ENCODE measurements around the gene DCAKD. TPM values are rescaled to one million over a fixed set of nuclear protein-coding genes. Genes with fewer than 3 reads are reported as not detected.

The DCAKD gene
- total RNA-seq, 1 donor from 2014 or later, result 5.0 TPM

- H3K27ac ChIP-seq, result no peak overlapping the region
- intact Hi-C loops (cut with DNase I), result no loop called here
- no peaks in the 10 kb centered on the region for H3K9me3 ChIP-seq
These were observed 53.5 kb downstream of the DCAKD start for GRCh38 chr17:44997733-44998520.

GRCh38 chr17:44996304-44996703, 55.1 kb downstream of the DCAKD start:
- no peak overlapping the region for H3K27ac ChIP-seq
- H3K36me3 ChIP-seq, result no peaks in the 10 kb centered on the region
- no peak for DNase-seq (ENCODE audit: low spot score in 2 of 2)
- no peaks in the 10 kb centered on the region for H3K9me3 ChIP-seq
- no peaks in the 10 kb centered on the region for H3K27me3 ChIP-seq
- no peak overlapping the region for H3K4me3 ChIP-seq
- H3K4me1 ChIP-seq, result no peaks in the 10 kb centered on the region
- intact Hi-C loops (cut with DNase I), result no loop called here
- no peak for TF ChIP-seq CTCF (IDR thresholded peaks at IDR 0.05)

More at GRCh38 chr17:44997733-44998520, 53.5 kb downstream of the DCAKD start:
- no peak for TF ChIP-seq CTCF (IDR thresholded peaks at IDR 0.05)
- no peaks in the 10 kb centered on the region for H3K36me3 ChIP-seq
- DNase-seq (ENCODE audit: low spot score in 2 of 2), result no peak
- H3K4me3 ChIP-seq, result no peak overlapping the region
- no peaks in the 10 kb centered on the region for H3K4me1 ChIP-seq
- no peaks in the 10 kb centered on the region for H3K27me3 ChIP-seq

- H3K4me1 ChIP-seq, result no peaks in the 10 kb centered on the region
- intact Hi-C loops (cut with DNase I), result no loop called here
- TF ChIP-seq CTCF (IDR thresholded peaks at IDR 0.05), result no peak
- H3K36me3 ChIP-seq, result no peaks in the 10 kb centered on the region
- H3K4me3 ChIP-seq, result no peak overlapping the region
- no peak for DNase-seq (ENCODE audit: low spot score in 2 of 2)
- no peaks in the 10 kb centered on the region for H3K9me3 ChIP-seq
- H3K27me3 ChIP-seq, result no peaks in the 10 kb centered on the region
- H3K27ac ChIP-seq, result no peak overlapping the region
These were observed 55.9 kb downstream of the DCAKD start for GRCh38 chr17:44995436-44996001.

GRCh38 chr17:44992242-44992939, 59.0 kb downstream of the DCAKD start:
- Histone ChIP-seq H3K9me3 (no peaks in the 10 kb centered on the region), H3K36me3 (no peaks in the 10 kb centered on the region), H3K27me3 (no peaks in the 10 kb centered on the region), H3K27ac (no peak overlapping the region), H3K4me3 (no peak overlapping the region), H3K4me1 (no peaks in the 10 kb centered on the region)
- intact Hi-C loops (cut with DNase I), result no loop called here
- DNase-seq (ENCODE audit: low spot score in 2 of 2), result no peak
- no peak for TF ChIP-seq CTCF (IDR thresholded peaks at IDR 0.05)

GRCh38 chr17:44990994-44991393, 60.4 kb downstream of the DCAKD start:
- no peaks in the 10 kb centered on the region for H3K9me3 ChIP-seq
- H3K4me1 ChIP-seq, result no peaks in the 10 kb centered on the region
- H3K27me3 ChIP-seq, result no peaks in the 10 kb centered on the region
- H3K4me3 ChIP-seq, result no peak overlapping the region
- no peak for DNase-seq (ENCODE audit: low spot score in 2 of 2)
- no peak overlapping the region for H3K27ac ChIP-seq
- no peaks in the 10 kb centered on the region for H3K36me3 ChIP-seq
- intact Hi-C loops (cut with DNase I), result no loop called here
- TF ChIP-seq CTCF (IDR thresholded peaks at IDR 0.05), result no peak

Measured in ascending aorta (tissue), 2 donors.